Ascending aorta (tissue), 2 donors: ENCODE measurements around the gene ANKFN1. TPM values are rescaled to one million over a fixed set of nuclear protein-coding genes. Genes with fewer than 3 reads are reported as not detected.

ENCODE experiments used
- DNase-seq, 2 donors: peaks; one replicate each; pipeline ENCODE4 v3.0.0-alpha.2; 2019; ENCODE audit warnings: low spot score in 2 of 2
- H3K27ac ChIP-seq, 2 donors: fragments of 200-600 bp; sonication (generic); one replicate each; pipeline ENCODE4 v1.5.1; 2016 to 2017; ENCODE audit warnings: mild to moderate bottlenecking in 1 of 2
- H3K27me3 ChIP-seq: fragments of 200-600 bp; sonication (generic); one replicate; pipeline ENCODE4 v1.5.1; 2017
- H3K36me3 ChIP-seq, 2 donors: fragments of 200-600 bp; sonication (generic); one replicate each; pipeline ENCODE4 v1.5.1; 2016
- H3K4me1 ChIP-seq, 2 donors: fragments of 200-600 bp; sonication (generic); one replicate each; pipeline ENCODE4 v1.5.1; 2016 to 2017; ENCODE audit warnings: mild to moderate bottlenecking in 1 of 2
- H3K4me3 ChIP-seq, 2 donors: fragments of 200-600 bp; sonication (generic); one replicate each; pipeline ENCODE4 v1.5.1; 2016 to 2017; ENCODE audit warnings: mild to moderate bottlenecking in 1 of 2
- H3K9me3 ChIP-seq, 2 donors: fragments of 200-600 bp; sonication (generic); one replicate each; pipeline ENCODE4 v1.5.1; 2016
- CTCF ChIP-seq, 3 experiments: fragments of 200-600 bp in 2 of 3; fragments of 450-650 bp in 1 of 3; sonication (generic) in 2 of 3; IDR thresholded peaks; one replicate each; pipeline ENCODE4 v1.5.1; 2016 to 2019; ENCODE audit warnings: antibody characterized with exemption in 3 of 3, mild to moderate bottlenecking in 1 of 3, moderate library complexity in 1 of 3
- intact Hi-C: fragments of 100-400 bp; cut with DNase I; formaldehyde crosslinking; loops from one replicate; pipeline ENCODE4 v1.15.1; 2023
- total RNA-seq: library from RNA; depleted of rRNA; stranded (reverse); fragments of >200 nt; gene quantifications from one replicate; pipeline ENCODE4 v1.1.0, GENCODE V29; 2016

Gene ANKFN1
- not detected for total RNA-seq

- DNase-seq, result no peak
- Histone ChIP-seq H3K4me3 (no peak within 1 kb of the TSS), H3K4me1 (no peaks in the 10 kb centered on the region), H3K27me3 (no peaks in the 10 kb centered on the region), H3K36me3 (no peaks in the 10 kb centered on the region), H3K27ac (no peak within 1 kb of the TSS), H3K9me3 (no peaks in the 10 kb centered on the region)
- TF ChIP-seq CTCF (IDR thresholded peaks at IDR 0.05), result no peak
- intact Hi-C loops, result no loop called here
These were observed at the start of gene ANKFN1 for GRCh38 chr17:56152874-56153602. ANKFN1 (plus strand) TSS chr17:56153475; CDS start chr17:56212668, 59,193 bp downstream.

- Histone ChIP-seq H3K27me3 (no peaks in the 10 kb centered on the region), H3K4me1 (no peaks in the 10 kb centered on the region), H3K36me3 (no peaks in the 10 kb centered on the region), H3K27ac (no peak overlapping the region), H3K9me3 (no peaks in the 10 kb centered on the region), H3K4me3 (no peak overlapping the region)
- TF ChIP-seq CTCF (IDR thresholded peaks at IDR 0.05), result no peak
- intact Hi-C loops, result no loop called here
- DNase-seq, result no peak
These were observed 44.4 kb upstream of the ANKFN1 start for GRCh38 chr17:56108811-56109284.

- intact Hi-C loops, result no loop called here
- H3K27me3 ChIP-seq, result no peaks in the 10 kb centered on the region
- no peak overlapping the region for H3K27ac ChIP-seq
- H3K36me3 ChIP-seq, result no peaks in the 10 kb centered on the region
- DNase-seq, result no peak
- H3K9me3 ChIP-seq, result no peaks in the 10 kb centered on the region
- no peak for TF ChIP-seq CTCF (IDR thresholded peaks at IDR 0.05)
- no peaks in the 10 kb centered on the region for H3K4me1 ChIP-seq
- no peak overlapping the region for H3K4me3 ChIP-seq
These were observed 43.4 kb upstream of the ANKFN1 start for GRCh38 chr17:56109836-56110235.

- intact Hi-C loops, result no loop called here
- H3K27me3 ChIP-seq, result no peaks in the 10 kb centered on the region
- no peak for DNase-seq
- TF ChIP-seq CTCF (IDR thresholded peaks at IDR 0.05), result no peak
- H3K4me3 ChIP-seq, result no peak overlapping the region
- no peaks in the 10 kb centered on the region for H3K4me1 ChIP-seq
- H3K27ac ChIP-seq, result no peak overlapping the region
- no peaks in the 10 kb centered on the region for H3K36me3 ChIP-seq
- no peaks in the 10 kb centered on the region for H3K9me3 ChIP-seq
These were observed 42.7 kb upstream of the ANKFN1 start for GRCh38 chr17:56110463-56111135.

GRCh38 chr17:56111706-56112485 lies 41.4 kb upstream of the ANKFN1 start:
- H3K27ac ChIP-seq, result no peak overlapping the region
- TF ChIP-seq CTCF (IDR thresholded peaks at IDR 0.05), result no peak
- intact Hi-C loops, result no loop called here
- no peaks in the 10 kb centered on the region for H3K9me3 ChIP-seq
- no peak for DNase-seq
- no peaks in the 10 kb centered on the region for H3K36me3 ChIP-seq
- H3K27me3 ChIP-seq, result no peaks in the 10 kb centered on the region
- H3K4me3 ChIP-seq, result no peak overlapping the region
- H3K4me1 ChIP-seq, result no peaks in the 10 kb centered on the region
